HG03558 (cell line): Measurements from ENCODE around the gene PRKACG.
"Not testable (repeated sequence)": the region's sequence is repeated elsewhere in the genome, so short reads cannot be mapped to it uniquely, and the experiment has no call there.

Experiments used
- ATAC-seq: cut with Tn5 transposase; IDR thresholded peaks from one replicate; pipeline ENCODE4 v1.9.1; 2021; ENCODE audit warnings: moderate number of reproducible peaks; ENCODE audit not compliant: unreplicated experiment; ENCODE audit errors: extremely low read depth

The PRKACG gene

DNA sequence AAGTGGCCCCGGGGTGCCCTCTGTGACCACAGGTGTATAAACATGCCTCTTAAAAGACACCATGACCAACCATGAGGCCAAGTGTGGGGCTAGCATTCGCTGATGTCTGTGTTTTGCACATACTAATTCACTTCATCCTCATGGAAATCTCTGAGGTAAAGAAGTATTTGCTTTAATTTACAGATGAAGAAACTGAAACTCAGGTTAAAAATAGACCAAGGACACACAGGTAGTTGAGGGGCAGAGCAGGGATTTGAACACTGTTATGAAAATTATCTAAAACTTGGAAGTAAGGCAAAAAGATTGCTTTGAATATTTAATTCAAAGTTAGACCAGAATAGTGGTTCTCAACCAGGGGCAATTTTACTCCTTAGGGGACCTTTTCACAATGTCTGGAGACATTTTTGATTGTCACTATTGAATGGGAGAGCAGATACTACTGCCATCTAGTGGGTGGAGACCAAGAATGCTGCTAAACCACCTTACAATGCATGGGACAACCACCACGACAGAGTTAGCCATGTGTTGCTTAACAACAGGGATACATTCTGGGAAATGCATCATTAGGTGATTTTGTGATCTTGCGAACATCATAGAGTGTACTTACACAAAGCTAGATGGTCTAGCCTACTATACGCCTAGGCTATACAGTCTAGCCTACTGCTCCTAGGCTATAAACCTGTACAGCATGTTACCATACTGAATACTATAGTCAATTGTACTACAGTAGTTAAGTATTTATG lies 13.6 kb upstream of the PRKACG start:
- no peak for ATAC-seq

DNA sequence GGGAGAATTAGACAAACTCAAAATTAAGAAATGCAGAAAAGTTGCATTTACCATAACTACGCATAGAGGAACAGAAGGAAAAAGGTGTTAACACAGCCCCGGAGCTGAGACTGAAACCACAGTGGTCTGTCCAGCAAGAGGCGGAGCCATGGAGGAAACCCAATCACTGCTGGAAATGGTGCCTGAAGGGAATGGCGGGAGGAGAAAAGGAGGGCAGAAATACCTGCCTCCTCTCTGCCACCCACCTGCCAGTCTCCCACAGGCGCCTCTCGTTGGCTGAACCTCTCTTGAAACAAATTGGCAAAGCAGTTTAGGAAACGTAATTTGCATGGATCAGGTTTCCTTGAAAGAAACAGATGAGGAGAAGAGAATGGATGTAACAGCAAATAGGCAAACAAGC lies 9.7 kb upstream of the PRKACG start:
- ATAC-seq, result no peak

GRCh38 chr9:69020301-69021145 lies 6.6 kb upstream of the PRKACG start:
- ATAC-seq, result no peak

DNA sequence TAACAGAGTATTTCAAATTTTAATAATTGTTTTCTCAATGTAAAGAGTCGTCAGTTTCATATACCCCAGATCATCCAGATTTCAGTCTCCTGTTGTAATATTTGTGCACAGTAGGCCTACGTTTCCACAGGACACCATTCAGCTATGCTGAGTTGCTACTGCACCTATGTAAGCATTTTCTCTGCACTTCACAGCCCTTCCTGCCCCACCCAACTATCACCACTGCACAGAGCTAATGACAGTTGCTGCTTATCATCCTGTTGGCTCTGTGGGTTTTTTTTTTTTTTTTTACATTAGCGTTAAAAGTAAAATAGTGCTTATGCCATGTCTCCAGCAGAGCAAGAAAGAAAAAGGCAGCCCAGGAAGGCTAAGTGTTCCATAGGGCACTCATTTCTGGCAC lies 5.9 kb upstream of the PRKACG start:
- ATAC-seq, result no peak

DNA sequence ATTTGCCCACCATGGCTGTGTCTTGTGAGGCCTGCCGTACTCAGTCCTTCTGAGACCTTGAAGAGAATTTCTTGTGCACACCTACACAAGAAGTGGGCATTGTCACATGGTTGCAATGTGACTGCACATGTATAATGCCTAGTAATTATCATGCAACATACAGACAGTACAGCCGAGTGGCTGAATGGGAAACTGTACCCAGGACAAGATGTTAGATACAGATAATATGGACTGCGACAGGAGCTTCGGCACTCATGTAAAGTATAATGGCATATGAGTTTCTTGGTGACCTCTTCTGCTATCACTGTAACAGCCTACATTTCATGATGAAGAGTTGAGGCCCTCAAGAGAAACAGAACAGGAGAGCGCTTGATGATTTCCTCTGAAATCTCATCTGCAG lies 4.8 kb upstream of the PRKACG start:
- ATAC-seq, result no peak

GRCh38 chr9:69016191-69017096 lies 2.5 kb upstream of the PRKACG start:
- ATAC-seq, result no peak

GRCh38 chr9:69013382-69013727 lies 558 bp downstream of the PRKACG start:
- ATAC-seq, result no peak

- no peak for ATAC-seq
Observed at GRCh38 chr9:69012696-69013381, 1.1 kb downstream of the PRKACG start.

GRCh38 chr9:69009708-69010107 lies 4.2 kb downstream of the PRKACG start:
- ATAC-seq, result no peak

- ATAC-seq, result no peak
Observed at GRCh38 chr9:69004836-69005235, 9.1 kb downstream of the PRKACG start.

DNA sequence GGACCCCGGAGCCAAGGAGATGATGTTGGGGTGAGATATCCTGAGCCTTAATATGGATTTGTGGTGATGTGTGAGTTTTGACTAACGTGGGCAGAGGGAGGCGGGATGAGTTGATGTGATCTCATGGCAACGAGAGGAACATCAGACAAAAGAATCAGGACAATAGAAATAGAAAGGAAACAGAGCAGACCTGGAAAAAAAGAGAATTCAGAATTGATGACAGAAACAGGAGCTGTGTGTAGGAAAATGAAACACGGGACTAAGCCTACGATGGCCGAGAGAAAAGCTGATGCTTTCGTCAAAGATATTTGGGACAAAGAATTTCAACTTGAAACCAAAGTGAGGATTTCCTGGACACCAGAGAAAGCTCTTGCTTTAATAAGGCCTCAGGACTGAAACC lies 10.9 kb downstream of the PRKACG start:
- ATAC-seq, result no peak

DNA sequence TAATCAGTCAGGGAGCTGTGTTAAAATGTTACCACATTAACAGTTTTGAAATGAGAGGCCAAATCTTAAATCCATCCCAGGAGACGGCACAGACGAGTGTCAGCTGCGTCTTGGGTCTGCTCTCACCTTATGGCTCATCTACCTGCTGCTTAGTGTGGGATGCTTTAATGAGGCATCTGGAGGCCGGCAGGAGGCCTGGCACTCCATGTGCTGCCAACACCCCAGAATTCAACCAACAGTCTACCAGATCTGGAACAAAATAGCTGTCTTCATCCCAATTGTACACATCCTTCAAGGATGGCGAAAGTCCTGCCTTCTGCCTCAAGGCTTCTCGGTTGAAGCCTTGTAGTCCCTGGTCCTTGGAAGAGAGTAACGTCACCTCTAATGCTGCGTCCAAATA lies 12.0 kb downstream of the PRKACG start:
- no peak for ATAC-seq

- ATAC-seq, result peak; percentile 83
Observed at GRCh38 chr9:68999393-69000105, 14.4 kb downstream of the PRKACG start.

- no peak for ATAC-seq
Observed at GRCh38 chr9:68998812-68999211, 15.1 kb downstream of the PRKACG start.

DNA sequence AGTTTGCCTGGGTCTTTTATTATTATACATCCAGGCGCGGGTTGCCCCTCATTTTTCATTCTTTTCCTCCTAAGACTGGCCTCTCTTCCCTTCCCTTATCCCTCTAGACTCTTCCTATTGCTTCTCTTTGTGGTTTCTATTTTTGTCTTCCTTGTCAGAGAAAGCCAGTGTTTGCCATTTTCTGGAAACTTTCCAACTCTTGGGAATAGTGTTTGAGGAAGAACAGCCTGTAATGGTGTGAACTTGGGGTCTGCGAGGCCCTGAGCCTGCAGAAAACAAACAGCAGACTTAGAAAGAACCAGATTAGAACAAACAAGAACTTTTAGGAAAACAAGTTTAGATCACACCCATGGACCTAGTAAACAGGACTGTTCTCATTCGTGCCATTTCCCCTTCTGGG lies 15.5 kb downstream of the PRKACG start:
- no peak for ATAC-seq

GRCh38 chr9:68997666-68998065 lies 16.2 kb downstream of the PRKACG start:
- ATAC-seq, result no peak

DNA sequence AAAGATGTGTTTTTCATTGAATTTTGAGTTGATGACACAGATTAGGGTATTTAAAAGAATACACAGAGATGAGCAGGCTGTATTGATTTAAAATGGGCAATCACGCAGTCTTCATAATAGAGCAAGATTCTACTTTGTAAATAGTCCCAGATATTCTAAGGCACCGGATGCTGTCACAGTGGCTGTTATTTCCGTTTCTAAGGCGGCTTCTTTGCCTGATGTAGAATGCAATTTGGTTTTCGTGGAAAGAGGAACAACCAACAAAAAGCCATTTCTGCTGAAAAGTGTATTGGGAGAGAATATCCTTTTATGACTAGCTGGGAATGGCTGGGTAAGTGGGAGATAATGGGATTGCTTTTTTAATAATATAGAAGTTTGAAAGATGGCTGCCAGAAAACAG lies 17.5 kb downstream of the PRKACG start:
- no peak for ATAC-seq

GRCh38 chr9:68995776-68996175 lies 18.1 kb downstream of the PRKACG start:
- no peak for ATAC-seq

- no peak for ATAC-seq
Observed at GRCh38 chr9:68991457-68991856, 22.5 kb downstream of the PRKACG start.

DNA sequence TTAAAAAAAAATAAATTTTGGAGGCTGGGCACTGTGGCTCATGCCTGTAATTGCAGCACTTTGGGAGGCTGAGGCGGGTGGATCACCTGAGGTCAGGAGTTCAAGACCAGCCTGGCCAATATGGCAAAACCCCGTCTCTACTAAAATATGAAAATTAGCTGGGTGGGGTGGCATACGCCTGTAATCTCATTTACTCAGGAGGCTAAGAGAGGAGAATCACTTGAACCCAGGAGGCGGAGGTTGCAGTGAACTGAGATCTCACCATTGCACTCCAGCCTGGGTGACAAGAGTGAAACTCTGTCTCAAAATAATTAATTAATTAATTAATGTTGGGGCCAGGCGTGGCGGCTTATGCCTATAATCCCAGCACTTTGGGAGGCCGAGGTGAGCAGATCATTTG lies 27.0 kb downstream of the PRKACG start:
- ATAC-seq, result not testable (repeated sequence)
